GM21367 (cell line): ENCODE data around the gene GUCA1A.
"Not testable (repeated sequence)": the region's sequence is repeated elsewhere in the genome, so short reads cannot be mapped to it uniquely, and the experiment has no call there.

Experiments
- ATAC-seq: cut with Tn5 transposase; IDR thresholded peaks from one replicate; pipeline ENCODE4 v1.9.1; 2021; ENCODE audit not compliant: unreplicated experiment

GUCA1A gene

DNA sequence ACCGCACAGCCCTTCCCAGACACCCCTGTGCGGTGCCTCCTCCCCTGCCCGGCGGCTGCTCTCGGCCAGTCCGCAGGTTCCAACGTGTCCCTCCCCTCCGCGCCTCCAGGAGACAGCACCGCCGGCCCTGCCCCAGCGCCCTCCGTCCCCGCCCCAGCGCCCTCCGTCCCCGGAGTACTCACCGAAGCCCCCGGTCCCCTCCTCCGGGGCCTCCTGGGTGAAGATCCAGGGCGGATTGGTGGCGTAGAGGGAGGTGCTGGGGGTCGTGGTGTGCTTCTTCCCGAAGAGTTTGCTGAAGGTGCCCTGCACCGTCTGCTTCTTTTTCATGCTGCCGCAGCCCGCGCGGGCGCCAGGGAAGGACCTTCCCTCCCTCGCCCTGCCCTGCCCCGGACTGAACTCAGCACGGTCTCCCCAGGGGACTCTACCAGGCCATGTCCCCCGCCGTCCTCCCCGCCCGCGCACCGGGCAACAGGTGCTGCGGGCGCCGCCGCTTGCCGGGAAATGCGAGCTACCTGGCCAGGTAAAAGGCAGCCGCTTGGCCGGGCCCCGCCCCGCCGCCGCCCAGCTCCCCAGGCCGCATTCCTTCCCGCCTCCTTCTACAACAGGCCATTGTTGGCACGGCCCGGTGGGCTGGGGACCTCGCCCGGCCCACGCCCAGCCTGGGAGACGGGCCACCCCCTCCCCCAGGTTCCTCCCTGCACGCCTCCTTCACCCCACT is 30.9 kb upstream of the GUCA1A start, which contains the start of gene C6orf132:
Gene C6orf132 (minus strand): TSS at position 503 of the 718 bp plus-strand sequence. CDS start 176 bp downstream, at position 327.
- ATAC-seq: no peak

DNA sequence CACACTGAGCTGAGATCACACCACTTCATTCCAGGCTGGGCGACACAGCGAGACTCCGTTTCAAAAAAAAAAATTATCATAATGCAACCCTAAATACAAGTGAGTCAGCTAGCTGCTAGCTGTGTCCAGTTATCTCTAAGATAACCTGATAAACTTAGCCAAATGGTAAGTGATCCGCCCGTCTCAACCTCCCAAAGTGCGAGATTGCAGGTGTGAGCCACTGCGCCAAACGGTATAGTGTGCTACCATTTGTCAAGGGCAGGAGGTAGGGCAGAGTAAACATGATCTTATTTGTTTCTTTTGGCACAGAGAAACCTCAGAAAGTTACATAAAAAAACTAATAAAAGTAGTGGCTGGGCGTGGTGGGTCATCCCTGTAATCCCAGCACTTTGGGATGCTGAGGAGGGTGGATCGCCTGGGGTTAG is 26.0 kb upstream of the GUCA1A start:
- no peak for ATAC-seq

DNA sequence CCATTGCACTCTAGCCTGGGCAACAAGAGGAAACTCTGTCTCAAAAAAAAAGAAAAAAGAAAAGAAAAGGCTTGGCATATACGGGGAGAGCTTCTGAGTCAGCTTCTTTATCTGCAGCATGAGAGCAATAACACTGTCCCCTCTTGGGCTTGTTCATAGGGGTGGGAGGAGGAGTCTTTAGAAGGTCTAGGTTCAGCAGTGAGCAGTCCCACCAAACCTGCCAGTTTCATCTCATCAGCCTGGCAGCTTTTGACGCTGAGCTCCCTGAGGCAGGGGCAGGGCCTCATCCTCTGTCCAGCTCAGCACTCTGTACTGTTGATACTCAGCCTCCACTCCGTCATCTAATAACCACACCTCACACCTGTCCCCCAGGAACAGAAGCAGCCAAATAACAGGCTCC is 25.1 kb upstream of the GUCA1A start:
- ATAC-seq: no peak

DNA sequence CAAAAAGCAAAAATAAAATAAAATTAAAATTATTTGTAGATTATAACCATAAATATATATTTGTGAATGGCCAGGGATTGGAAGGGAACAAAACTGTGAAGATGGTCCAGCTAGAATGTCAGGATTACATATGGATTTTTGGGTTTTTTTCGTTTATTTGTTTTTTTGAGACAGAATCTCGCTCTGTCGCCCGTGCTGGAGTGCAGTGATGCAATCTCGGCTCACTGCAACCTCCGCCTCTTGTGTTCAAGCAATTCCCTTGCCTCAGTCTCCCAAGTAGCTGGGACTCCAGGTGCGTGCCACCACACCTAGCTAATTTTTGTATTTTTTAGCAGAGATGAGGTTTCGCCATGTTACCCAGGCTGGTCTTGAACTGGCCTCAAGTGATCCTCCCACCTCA is 22.9 kb upstream of the GUCA1A start:
- ATAC-seq: no peak

DNA sequence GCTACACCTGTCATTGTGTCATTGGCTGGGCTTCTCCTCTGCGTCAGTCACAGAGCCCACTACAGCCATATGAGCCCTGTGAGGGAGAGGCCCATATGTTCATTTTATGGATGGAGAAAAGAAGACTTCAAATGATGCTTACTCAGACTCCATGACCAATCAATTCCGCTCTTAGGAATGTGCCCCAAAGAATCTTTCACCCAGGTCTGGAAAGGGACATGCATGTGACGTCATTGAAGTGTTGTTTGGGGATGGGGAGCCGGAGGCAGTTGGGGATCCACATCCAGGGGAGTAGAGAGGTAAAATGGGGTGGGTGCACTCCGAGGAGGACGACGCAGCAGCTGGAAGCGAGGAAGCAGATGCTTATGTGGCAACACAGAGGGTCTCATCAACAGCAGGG is 21.1 kb upstream of the GUCA1A start:
- no peak for ATAC-seq

DNA sequence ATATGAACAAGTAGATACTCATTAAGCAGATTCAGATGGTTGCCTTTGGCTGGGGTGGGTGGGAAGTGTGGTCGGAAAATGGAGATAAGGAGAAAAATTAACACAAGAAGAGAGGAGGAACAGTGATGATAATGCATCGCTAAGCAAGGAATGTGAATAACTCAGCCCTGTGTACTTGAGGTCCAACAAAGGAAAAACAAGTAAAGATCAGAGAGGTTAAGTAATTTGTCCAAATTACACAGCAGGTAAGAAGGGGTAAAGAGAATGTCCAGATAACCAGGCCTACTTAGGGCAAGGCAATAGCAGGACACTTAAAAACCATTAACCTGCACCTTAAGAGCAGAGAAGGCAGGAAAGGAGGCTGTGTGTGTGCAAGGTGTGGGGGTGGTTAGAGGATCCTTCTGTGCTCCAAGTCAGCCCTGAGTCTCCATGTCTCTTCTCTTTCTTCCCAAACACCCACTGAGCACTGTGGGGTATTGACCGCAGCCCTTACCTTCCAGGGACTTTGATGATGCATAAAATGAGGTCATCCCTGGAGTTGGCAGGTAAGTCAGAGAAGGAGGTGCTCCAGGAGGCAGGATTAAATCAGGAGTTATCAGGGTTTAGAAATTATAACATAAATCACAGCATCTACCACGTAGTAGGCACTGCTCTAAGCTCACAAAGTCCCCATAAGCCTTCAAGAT is 20.5 kb upstream of the GUCA1A start:
- ATAC-seq: not testable (repeated sequence)

DNA sequence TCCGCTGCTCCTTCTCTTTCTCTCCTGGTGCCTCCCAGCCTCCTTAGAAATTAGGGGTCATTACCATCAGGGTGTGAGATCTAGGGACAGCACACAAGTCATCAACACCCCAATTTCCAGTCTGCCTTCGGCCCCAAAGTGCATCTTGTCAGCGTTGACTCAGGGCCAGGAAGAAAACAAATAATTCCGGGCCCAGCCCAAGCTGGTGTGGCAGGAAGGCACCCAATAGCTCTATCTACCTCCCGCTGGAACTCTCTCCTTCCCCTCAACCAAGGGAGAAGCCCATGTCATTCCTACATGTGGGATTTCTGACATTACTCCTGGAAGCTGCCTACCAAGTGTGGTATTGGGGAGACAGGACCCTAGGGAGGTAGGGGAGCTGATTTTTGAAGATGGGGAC is 19.2 kb upstream of the GUCA1A start:
- no peak for ATAC-seq

DNA sequence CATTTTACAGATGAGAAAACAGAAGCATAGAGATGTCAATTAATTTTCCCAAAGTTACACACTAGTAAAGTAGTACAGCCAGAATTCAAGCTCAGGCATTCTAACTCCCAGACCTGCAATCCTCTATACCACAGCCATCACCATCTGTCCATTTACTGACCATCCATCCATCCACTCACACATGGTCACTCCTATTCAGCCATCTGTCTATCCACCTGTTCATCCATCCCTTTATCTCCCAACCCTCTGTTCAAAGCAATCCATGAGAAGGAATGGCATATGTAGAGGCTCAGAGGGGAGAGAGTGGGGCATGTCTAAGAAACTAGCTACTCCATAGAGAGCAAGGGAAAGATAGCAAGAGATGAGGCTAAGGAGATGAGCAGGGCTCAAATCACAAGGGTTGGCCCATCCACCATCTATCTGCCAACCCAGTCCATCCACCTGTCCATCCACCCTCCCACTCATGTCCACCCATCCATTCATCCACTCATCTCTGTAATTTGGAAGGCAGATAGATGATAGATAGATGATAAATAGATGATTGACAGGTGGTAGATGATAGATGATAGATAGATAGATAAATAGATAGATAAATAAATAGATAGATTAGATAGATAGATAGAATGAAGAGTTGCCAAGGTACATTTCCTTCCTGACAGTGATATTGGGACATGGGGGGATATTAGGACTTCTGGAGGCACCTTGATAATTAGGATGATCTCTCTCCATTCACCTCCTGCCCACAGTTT is 18.5 kb upstream of the GUCA1A start:
- no peak for ATAC-seq

DNA sequence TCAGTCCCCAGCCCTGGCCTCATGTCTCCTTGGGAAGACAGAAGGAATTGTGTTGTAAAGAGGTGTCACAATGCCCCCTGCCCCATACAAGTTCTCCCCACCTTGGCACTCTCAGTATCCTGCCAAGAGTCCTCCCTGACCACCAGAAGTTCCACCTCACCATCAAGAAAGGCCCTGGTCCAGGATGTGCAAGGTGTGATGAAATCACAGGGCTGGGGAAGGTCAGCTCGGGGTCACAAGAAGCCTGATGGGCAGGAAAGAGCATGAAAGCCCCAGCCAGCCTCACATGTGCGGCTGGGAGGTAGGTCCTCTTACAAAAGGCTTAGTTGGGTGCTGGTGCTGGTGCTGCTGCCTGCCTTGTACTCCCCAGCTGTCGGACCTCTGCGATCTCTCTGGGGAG is 17.9 kb upstream of the GUCA1A start:
- no peak for ATAC-seq

DNA sequence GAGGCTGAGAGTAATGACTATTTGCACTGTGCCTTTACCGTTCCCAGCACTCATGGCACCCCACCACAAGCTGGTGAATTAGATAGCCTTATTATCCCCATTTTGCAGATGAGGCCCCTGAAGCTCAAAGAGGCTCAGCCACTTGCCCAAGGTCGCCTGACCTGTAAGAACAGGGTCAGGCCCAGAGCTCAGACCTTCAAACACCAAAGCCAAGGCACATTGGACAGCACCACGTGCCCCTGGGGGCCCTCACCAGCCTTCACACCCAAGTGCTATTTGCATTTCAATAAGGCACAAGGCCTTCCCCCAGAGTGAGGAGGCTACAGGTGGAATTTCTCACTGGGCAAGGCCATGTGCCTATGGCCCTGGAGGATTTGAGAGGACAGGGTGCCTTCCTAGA is 16.5 kb upstream of the GUCA1A start:
- no peak for ATAC-seq

DNA sequence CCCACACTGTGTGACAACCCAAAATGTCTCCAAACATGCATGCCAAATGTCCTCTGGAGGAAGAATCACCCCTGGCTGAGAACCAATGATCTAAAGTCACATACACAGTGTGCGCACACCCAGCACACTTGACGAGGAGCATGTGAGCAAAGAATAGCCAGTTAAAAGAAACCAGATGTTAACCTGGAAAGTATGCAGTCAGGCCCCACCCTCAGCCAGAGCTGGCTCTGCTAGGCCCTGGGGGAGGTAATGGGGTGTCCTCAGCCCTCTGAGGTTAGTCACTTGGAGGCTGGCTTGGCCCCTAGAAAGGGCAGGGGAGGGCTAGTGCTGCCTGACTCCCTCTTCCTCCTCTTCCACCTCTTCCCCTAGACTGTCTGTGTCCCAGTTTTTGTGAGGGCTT is 15.2 kb upstream of the GUCA1A start:
- no peak for ATAC-seq

DNA sequence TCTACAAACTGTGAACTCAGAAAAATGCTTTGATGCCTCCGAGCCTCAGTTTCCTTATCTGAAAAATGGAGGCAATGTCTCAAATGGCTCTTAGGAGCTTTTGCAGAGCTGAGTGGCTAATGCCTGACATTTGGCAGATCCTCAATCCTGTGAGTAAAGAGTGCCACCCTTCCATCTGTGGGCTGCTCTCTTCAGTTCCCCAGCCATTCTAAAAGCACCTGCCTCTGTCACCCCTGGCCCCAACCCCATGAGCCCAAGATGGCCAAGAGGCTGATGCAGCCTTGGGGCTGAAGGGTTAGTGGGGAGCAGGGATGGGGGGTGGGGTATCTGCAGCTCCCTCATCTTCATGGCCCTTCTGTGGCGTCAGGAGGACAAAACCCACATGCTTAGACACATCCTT is 14.5 kb upstream of the GUCA1A start:
- ATAC-seq: no peak

DNA sequence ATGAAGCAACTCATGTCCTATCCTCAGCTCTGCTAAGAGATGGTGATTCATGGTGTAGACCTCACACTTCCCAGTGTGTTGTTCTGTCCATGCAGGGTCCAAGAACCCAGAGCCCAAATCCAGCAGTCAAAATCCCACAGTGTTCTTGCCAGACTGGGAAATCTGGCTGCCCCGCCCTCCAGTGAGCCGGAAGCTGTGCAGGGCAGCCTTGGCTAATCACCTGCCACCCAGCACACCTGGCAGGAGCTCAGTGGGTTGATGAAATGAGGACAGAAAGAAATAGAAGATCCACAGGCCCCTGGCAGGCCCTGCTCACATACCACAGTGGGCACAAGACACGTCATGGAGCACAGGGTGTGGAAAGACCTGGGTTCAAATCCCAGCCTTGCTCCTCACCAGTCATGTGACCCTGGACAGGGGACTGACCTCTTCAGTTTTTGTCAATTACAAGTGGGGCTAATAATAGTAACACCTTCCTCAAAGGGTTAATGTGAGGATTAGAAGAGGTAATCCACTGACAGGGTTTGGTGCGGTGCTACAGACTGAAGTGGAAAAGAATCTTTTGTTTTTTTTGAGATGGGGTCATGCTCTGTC is 13.6 kb upstream of the GUCA1A start:
- ATAC-seq: no peak

DNA sequence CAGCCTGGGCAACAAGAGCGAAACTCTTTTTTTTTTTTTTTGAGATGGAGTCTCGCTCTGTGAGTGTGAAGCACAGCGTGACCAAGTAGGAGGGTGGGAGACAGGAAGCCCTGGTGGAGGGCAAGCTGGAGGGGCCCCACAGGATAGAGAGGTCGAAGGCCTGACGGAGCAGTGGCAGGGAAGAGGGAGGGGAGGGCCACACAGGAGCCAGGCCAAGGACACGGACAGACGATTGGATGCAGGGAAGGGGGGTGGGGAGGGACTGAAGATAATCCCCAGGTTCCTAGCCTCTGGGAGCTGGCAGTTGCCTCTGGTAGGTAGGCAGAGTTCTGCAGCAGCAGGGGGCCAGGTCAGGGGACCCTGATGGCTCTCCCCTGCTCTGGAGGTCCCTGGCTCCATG is 10.8 kb upstream of the GUCA1A start:
- ATAC-seq: no peak

DNA sequence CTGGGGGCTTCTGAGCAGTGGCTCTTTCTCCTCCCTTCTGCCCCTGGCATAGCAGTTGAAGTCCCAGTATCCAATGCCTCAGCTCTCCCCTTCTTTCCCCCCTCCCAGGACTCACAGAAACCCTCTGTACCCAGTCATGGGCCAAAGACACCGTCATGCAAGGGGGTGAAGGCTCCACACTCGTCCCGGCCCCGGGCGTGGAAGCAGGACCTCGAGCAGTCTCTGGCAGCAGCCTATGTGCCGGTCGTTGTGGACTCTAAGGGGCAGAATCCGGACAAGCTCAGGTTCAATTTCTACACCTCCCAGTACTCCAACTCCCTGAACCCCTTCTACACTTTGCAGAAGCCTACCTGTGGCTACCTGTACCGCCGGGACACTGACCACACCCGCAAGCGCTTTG is 10.4 kb upstream of the GUCA1A start:
- ATAC-seq: no peak

DNA sequence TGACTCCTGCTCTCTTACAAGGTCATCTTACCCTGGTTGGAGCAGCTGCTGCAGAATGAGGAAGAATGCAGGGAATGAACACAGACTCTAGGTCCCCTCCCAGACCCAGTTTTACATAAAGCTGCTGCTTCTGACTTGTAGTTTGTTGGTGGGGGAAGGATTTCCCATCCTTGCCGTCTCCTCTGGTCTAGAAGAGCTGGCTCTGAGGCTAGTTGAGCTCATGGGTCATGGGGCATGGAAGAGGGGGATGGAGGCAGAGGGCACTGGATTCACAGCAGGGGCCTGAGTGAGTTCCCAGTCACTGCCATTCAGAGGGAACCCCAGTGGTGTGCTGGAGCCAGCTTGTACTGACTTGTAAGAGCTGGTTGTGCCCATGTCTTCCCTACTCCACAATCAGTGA is 9.2 kb upstream of the GUCA1A start:
- ATAC-seq: no peak

DNA sequence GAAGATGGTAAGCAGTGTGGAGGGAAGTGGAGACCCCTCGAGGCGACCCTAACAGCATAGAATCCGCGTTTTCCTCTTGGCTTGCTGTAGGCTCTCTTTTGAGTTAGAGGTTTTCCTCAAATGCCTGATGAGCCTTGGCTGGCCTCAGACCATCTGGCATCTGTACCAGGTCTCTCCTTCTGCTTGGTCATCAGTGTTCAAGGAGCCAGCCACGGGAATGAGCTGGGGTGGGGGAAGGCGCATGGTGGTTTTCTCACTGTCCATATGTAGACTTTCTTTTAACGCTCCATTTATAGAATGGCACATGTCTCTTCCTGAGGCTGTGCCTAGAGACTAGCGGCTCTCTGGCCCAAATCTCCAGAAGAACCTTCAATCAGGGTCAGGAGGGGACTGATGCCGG is 8.1 kb upstream of the GUCA1A start:
- no peak for ATAC-seq

DNA sequence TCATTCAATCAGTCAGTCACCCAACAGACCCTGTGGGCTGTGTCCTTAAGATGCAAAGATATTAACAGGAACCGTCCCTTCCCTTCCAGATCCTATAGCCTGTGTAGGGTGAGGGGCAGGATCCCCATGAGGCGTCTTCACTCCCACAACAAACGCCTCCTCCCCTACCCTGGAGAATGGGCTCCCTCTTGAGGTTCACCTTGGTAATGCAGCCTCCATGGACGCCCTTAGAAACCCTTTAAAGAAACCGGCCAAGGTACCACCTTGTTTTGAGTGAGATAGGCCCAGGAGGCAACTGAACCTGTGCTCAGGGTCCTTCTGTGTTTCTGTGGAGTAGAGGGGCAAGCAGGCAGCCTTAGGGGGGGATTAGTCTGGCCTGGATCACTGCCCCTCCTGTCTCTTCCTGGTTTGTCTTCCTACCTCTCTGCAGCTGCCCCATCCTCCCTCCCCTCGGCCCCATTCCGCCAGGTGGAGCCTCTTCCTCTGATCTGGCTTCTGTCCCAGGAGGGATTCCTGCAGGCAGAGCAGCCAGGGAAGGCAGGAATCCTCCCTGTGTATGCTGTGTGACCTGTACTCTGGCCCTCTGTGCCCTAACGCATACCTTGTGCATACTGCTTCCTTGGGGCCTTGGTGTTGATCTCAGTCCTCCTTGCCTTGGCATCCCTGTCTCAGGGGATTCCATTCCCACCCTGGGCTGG is 6.6 kb upstream of the GUCA1A start:
- ATAC-seq: no peak

DNA sequence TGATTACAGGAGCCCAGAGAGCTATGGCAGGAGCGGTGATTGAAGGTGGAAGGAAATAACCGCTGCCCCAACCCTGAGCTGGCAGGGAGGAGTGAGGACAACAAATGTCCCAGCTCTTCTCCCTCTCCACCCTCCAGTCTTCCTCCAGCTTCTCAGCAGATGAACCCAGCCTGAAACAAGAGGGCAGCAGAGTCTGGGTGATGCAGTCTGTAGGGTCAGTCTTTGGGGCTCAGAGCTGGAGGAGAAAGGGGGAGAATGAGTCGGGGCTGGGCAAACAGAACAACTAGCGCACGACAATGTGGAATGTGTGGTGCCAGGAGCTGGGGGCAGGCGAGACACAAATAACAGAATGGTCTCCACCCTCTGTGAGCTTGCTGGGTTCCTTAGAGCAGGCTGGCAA is 4.5 kb upstream of the GUCA1A start:
- ATAC-seq: no peak

DNA sequence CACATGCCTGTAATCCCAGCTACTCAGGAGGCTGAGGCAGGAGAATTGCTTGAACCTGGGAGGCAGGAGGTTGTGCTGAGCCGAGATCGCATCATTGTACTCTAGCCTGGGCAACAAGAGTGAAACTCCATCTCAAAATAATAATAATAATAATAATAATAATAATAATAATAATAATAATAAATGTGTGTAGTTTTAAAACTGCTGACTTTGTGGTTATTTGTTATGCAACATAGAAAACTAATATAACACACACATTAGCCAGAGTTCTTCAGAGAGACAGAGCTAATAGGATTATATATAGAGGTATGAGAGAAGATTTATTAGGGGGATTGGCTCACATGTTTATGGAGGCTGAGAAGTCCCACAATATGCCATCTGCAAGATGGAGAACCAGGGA is 3.4 kb upstream of the GUCA1A start:
- ATAC-seq: not testable (repeated sequence)
